ENCODE results near the gene TNNI3K.

TNNI3K gene

GRCh38 chr1:74571891-74572290 is 336.7 kb downstream of the TNNI3K start:
- no peak for DNase-seq (ENCODE audit: low spot score)

- DNase-seq (ENCODE audit: low spot score) = no peak
These were observed 342.9 kb downstream of the TNNI3K start for GRCh38 chr1:74578101-74578500.

- no peak for DNase-seq (ENCODE audit: low spot score)
These were observed 344.2 kb downstream of the TNNI3K start for GRCh38 chr1:74579425-74579824.

GRCh38 chr1:74583397-74583796 is 348.2 kb downstream of the TNNI3K start:
- no peak for DNase-seq (ENCODE audit: low spot score)

- DNase-seq (ENCODE audit: low spot score) = no peak
These were observed 349.0 kb downstream of the TNNI3K start for GRCh38 chr1:74584185-74584584.

GRCh38 chr1:74586253-74586897 is 351.2 kb downstream of the TNNI3K start:
- DNase-seq (ENCODE audit: low spot score) = no peak

- DNase-seq (ENCODE audit: low spot score) = no peak
These were observed 352.7 kb downstream of the TNNI3K start for GRCh38 chr1:74587888-74588287.

- DNase-seq (ENCODE audit: low spot score) = no peak
These were observed 355.1 kb downstream of the TNNI3K start for GRCh38 chr1:74590288-74590687.

GRCh38 chr1:74591949-74592348 is 356.8 kb downstream of the TNNI3K start:
- DNase-seq (ENCODE audit: low spot score) = no peak

- DNase-seq (ENCODE audit: low spot score) = peak; percentile 26
These were observed 357.6 kb downstream of the TNNI3K start for GRCh38 chr1:74592580-74593355.
